Cardiac fibroblast (primary cell): Measurements from ENCODE around the gene CMTM6.

ENCODE experiments used
- DNase-seq, 2 donors: peaks; one replicate each; pipeline versions ENCODE4 v3.0.0 to v3.0.0-alpha.2; 2010; ENCODE audit warnings: low read depth in 2 of 2
- H3K4me3 ChIP-seq, 2 donors: replicated peaks in 1 of 2; 1 replicate in 1 of 2; 2 replicates in 1 of 2; pipeline ENCODE4 v1.5.1; 2011; ENCODE audit warnings: low read depth in 2 of 2, low read length in 2 of 2, mild to moderate bottlenecking in 2 of 2, moderate library complexity in 1 of 2
- TF ChIP-seq, protein P1 (sequence below): IDR thresholded peaks from one replicate; pipeline ENCODE4 v1.5.1; 2011; ENCODE audit warnings: low read depth, mild to moderate bottlenecking, low read length, inconsistent platforms

CMTM6 gene

GRCh38 chr3:32437896-32438295, 64.8 kb downstream of the CMTM6 start:
- H3K4me3 ChIP-seq: no peak overlapping the region
- TF ChIP-seq, protein P1, sequence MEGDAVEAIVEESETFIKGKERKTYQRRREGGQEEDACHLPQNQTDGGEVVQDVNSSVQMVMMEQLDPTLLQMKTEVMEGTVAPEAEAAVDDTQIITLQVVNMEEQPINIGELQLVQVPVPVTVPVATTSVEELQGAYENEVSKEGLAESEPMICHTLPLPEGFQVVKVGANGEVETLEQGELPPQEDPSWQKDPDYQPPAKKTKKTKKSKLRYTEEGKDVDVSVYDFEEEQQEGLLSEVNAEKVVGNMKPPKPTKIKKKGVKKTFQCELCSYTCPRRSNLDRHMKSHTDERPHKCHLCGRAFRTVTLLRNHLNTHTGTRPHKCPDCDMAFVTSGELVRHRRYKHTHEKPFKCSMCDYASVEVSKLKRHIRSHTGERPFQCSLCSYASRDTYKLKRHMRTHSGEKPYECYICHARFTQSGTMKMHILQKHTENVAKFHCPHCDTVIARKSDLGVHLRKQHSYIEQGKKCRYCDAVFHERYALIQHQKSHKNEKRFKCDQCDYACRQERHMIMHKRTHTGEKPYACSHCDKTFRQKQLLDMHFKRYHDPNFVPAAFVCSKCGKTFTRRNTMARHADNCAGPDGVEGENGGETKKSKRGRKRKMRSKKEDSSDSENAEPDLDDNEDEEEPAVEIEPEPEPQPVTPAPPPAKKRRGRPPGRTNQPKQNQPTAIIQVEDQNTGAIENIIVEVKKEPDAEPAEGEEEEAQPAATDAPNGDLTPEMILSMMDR: no peak
- no peak for DNase-seq

DNA sequence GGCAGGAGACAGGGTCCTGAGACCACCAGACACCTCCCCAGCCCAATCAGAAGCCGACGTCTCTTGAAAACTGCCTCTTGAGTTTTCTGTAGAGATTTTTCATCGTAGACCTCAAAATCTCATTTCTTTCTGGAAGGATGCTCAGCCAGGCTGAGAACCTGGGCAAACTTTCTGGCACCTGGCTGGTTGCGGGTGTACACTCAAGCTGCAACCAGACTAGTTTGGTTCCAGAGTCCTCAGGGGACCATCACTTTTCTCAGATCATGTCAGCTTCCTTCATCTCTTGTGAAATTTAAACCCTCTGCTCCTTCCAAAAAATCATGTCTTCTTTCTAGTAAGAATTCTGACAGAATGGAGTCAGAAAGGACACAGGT, 65.8 kb downstream of the CMTM6 start:
- no peak for DNase-seq
- H3K4me3 ChIP-seq: no peak overlapping the region
- TF ChIP-seq, protein P1: no peak

GRCh38 chr3:32435911-32436815, 66.5 kb downstream of the CMTM6 start:
- TF ChIP-seq, protein P1: no peak
- no peak overlapping the region for H3K4me3 ChIP-seq
- DNase-seq: no peak

GRCh38 chr3:32434206-32434605, 68.4 kb downstream of the CMTM6 start:
- no peak for DNase-seq
- TF ChIP-seq, protein P1: no peak
- no peak overlapping the region for H3K4me3 ChIP-seq

DNA sequence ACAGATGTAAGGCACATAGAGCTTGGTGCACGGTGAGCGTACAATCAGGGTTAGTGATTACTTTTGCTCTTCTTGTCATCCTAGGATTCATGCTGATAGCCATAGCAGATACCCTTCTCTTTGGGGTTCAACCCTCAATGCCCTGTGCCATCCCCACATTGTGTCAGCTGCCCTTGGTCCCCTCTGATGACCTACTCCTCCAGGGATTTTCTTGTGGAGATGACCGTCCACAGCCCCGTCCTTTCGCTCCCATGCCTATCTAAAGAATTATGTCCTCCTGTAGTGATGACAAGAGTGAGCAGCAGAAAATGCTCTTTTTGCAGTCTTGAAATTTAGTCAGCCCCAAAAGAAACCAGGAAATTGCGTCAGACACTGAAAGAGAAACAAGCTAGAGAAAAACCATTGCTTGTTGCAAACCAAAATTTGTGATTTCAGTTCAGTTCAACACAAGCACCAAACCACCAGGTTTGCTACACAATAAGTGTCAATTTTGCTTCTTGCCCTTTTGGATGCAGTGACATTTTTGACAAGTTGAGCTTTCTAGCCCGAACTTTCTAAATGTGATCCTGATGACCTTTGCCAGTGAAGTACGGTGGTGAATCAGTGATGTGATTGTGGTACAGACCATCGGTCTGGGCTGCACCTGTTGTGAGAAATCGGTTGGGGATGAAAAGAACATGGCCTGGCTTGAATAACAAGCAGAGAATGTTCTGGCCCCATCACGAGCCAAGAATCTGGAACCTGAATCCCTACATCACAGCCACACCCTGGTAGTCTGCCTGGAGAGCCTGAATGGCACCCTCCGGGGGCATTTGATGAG, 69.7 kb downstream of the CMTM6 start:
- DNase-seq: peak; percentile 53 to 63
- H3K4me3 ChIP-seq: no peak overlapping the region
- TF ChIP-seq, protein P1: no peak

DNA sequence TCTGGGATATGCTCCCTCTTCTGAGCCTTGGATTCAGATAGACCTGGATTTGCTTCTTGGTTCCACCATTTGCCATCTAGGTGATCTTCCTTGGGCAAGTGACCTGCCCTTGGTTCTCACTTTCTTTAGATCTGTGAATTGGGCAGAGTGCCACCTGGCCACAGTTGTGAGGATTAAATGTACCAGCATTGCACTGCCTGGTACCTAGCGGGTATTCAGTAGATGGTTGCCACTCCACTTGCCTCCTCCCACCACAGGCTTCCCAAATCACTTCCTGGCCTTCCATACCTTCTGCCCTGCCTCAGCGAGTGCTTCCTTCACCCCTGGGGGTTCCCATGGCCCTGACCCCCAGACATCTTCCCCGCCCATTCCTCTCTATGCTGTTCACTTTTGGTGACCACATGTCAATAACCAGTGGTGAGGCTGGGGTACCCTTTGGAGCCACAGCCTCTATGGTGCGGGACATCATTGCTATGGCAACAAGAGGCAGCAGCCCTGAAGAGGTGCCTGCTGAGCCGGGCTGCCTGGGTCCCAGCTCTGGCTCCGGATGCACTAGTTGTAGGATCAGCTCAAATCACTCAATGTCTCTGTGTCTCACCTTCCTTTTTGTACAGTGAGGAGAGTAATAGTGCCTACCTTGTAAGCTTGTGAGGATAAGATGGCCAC, 70.5 kb downstream of the CMTM6 start:
- TF ChIP-seq, protein P1: no peak
- H3K4me3 ChIP-seq: no peak overlapping the region
- DNase-seq: no peak
